ENCODE results near the gene CCDC27. TPM values are rescaled to one million over a fixed set of nuclear protein-coding genes. Genes with fewer than 3 reads are reported as not detected.
A peak's percentile ranks its signal among the peaks of the same experiment; 100 is the strongest.
"Not testable (repeated sequence)": the region's sequence is repeated elsewhere in the genome, so short reads cannot be mapped to it uniquely, and the experiment has no call there.

Gene CCDC27
- total RNA-seq, 3 donors from 2014 or later = not detected

DNA sequence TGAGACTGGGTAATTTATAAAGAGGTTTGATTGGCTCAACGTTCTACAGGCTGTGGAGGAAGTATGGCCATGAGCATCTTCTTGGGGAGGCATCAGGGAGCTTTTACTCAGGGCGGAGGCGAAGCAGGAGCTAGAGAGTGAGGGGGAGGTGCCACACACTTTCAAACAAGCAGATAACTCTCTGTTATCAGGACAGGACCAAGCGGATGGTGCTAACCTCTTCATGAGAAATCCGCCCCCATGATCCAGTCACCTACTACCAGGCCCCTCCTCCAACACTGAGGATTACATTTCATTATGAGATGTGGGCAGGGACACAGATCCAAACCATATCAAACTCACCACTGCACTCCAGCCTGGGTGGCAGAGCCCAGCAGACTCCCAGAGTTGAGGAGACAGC, 55.5 kb downstream of the CCDC27 start:
- intact Hi-C loops (cut with DNase I, micrococcal nuclease) = no loop called here
- TF ChIP-seq, protein P1, sequence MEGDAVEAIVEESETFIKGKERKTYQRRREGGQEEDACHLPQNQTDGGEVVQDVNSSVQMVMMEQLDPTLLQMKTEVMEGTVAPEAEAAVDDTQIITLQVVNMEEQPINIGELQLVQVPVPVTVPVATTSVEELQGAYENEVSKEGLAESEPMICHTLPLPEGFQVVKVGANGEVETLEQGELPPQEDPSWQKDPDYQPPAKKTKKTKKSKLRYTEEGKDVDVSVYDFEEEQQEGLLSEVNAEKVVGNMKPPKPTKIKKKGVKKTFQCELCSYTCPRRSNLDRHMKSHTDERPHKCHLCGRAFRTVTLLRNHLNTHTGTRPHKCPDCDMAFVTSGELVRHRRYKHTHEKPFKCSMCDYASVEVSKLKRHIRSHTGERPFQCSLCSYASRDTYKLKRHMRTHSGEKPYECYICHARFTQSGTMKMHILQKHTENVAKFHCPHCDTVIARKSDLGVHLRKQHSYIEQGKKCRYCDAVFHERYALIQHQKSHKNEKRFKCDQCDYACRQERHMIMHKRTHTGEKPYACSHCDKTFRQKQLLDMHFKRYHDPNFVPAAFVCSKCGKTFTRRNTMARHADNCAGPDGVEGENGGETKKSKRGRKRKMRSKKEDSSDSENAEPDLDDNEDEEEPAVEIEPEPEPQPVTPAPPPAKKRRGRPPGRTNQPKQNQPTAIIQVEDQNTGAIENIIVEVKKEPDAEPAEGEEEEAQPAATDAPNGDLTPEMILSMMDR (IDR thresholded peaks at IDR 0.05) = no peak
- Histone ChIP-seq H3K4me1 (ENCODE audit: low read depth) (no peaks in the 10 kb centered on the region), H3K4me3 (no peak overlapping the region), H3K36me3 (ENCODE audit: low read depth) (no peaks in the 10 kb centered on the region), H3K9me3 (no peaks in the 10 kb centered on the region)
- no peak for DNase-seq
- ATAC-seq = no peak

DNA sequence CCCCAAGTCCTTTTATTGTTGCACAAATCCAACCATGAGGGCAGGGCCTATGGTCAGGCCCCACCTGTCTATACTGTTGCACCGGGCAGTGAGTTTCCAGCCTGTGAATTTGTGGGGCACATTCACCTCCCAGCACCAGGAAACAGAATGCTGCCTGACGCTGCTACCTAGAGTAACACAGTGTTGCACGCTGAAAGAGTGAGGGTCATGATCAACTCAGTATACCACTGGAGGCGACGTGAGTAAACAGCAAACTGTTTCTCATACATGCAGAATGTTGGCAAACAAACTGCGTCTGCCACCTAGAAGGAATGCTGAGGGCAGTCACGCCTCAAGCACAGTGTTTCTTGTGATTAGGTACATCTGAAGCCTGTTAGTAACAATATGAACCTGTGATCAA, 57.4 kb downstream of the CCDC27 start:
- H3K36me3 ChIP-seq (ENCODE audit: low read depth) = no peaks in the 10 kb centered on the region
- no peaks in the 10 kb centered on the region for H3K4me1 ChIP-seq (ENCODE audit: low read depth)
- no peak overlapping the region for H3K4me3 ChIP-seq
- no peaks in the 10 kb centered on the region for H3K9me3 ChIP-seq
- TF ChIP-seq, protein P1 (IDR thresholded peaks at IDR 0.05) = no peak
- intact Hi-C loops (cut with DNase I, micrococcal nuclease) = no loop called here
- DNase-seq = no peak
- peak; percentile 22 for ATAC-seq

DNA sequence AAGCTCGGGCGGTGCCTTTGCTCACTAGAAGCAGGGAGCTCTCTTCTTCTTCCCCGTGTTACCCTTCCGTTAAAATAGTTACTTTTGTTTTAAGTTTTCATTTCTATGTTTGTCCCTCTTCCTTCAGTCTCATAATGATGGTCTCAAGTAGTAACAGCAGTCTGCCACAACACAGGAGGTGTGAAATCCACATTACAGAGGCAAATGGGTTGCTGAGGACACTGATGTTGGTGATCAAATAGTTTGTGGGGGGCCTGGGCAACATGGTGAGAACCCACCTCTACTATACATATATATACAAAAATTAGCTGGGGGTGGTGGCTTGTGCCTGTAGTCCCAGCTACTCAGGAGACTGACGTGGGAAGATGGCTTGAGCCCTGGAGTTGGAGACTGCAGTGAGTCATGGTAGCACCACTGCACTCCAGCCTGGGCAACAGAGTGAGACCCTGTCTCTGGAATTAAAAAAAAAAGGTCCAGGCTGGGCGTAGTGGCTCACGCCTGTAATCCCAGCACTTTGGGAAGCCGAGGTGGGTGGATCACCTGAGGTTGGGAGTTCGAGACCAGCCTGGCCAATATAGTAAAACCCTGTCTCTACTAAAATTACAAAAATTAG, 58.0 kb downstream of the CCDC27 start:
- H3K4me3 ChIP-seq; intact Hi-C loops (cut with DNase I, micrococcal nuclease); ATAC-seq; DNase-seq; H3K4me1 ChIP-seq (ENCODE audit: low read depth); H3K36me3 ChIP-seq (ENCODE audit: low read depth); H3K9me3 ChIP-seq: not testable (repeated sequence)

DNA sequence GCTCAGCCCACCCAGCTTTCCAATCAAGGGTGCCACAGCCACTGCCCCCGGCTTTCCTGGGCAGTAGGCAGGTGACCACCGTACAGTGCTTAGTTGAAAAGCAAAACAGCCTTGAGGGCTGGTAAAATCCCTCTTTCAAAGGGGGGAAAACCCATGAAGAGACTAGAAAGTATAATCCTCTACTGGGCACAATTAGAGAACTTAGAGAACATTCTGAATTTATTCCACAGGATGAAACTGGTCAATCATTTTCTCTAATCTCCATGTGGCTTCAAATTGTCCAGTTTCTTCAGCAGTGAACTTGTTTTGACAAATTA, 59.3 kb downstream of the CCDC27 start:
- TF ChIP-seq, protein P1 (IDR thresholded peaks at IDR 0.05) = no peak
- Histone ChIP-seq H3K9me3 (no peaks in the 10 kb centered on the region), H3K36me3 (ENCODE audit: low read depth) (no peaks in the 10 kb centered on the region), H3K4me1 (ENCODE audit: low read depth) (no peaks in the 10 kb centered on the region), H3K4me3 (no peak overlapping the region)
- DNase-seq (no peak), ATAC-seq (no peak)
- intact Hi-C loops (cut with DNase I, micrococcal nuclease) = no loop called here

DNA sequence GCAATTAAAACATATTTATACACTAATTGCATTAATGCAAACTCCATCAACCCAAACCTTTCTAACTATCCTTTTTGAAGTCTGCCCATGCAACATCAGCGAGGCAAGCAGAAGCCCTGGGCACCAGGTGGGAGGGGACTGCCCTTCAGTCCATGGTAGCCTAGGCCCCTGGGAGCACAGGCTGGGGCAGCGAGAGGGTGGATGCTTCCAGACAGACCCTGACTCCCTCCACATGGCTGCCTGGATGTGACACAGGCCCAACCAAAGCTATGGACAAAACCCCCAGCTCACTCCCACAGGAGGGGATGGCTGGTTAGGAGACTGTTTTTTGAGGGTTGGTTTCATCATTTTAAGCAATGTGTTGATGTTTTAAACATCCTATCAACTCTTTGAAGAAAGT, 61.8 kb downstream of the CCDC27 start:
- Histone ChIP-seq H3K4me3 (no peak overlapping the region), H3K4me1 (ENCODE audit: low read depth) (no peaks in the 10 kb centered on the region), H3K36me3 (ENCODE audit: low read depth) (no peaks in the 10 kb centered on the region), H3K9me3 (no peaks in the 10 kb centered on the region)
- intact Hi-C loops (cut with DNase I, micrococcal nuclease) = no loop called here
- ATAC-seq = no peak
- no peak for DNase-seq
- TF ChIP-seq, protein P1 (IDR thresholded peaks at IDR 0.05) = no peak

DNA sequence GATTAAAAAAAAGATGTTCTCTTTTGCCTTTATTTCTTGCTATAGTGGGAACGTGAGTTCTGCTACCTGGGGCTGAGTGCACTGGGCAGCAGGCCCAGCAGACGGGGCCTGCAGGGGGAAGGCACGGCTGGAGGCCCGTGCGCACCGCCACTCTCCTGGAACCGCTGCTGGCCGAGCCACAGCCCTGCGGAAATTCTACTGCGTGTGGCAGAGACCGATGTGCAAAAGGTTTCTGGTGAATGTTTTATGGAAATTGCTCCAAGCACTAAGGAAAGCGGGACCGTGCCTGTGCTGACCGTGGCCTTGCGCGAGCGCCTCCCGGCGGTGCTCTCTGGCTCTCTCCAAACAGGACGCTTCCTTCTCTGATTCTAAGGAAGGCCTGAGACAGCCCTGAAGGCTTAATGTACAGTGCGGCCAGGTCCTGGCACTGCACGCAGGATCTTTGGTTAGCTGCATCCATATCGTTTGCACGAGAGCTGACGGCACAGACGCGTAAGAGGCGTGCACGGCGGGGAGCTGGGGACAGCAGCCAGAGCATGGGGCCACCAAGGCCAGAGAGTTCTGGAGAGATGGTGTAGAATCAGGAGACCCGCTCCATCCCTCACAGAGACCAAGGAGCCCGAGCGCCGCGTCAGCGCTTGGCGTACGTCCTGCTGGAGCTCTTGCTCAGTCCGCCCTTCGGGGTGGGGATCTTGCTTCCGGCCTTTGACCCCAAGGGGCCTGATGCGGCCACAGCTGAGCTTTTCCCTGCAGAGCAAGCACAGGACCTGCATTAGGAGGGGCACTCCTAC, 62.7 kb downstream of the CCDC27 start:
- Histone ChIP-seq H3K36me3 (ENCODE audit: low read depth) (no peaks in the 10 kb centered on the region), H3K4me3 (no peak overlapping the region), H3K4me1 (ENCODE audit: low read depth) (no peaks in the 10 kb centered on the region), H3K9me3 (no peaks in the 10 kb centered on the region)
- DNase-seq (no peak), ATAC-seq (no peak)
- TF ChIP-seq, protein P1 (IDR thresholded peaks at IDR 0.05) = no peak
- intact Hi-C loops (cut with DNase I, micrococcal nuclease) = no loop called here
